GM19099 (cell line): ENCODE measurements around the gene MIDN.

Experiments used
- POLR2A ChIP-seq: IDR thresholded peaks from 3 replicates; pipeline ENCODE4 v1.6.1; 2011; ENCODE audit warnings: low read depth; ENCODE audit not compliant: insufficient read length; ENCODE audit errors: extremely low read depth

MIDN gene

GRCh38 chr19:1257475-1258162, 9.2 kb downstream of the MIDN start:
- peak; percentile 1 for TF ChIP-seq POLR2A

DNA sequence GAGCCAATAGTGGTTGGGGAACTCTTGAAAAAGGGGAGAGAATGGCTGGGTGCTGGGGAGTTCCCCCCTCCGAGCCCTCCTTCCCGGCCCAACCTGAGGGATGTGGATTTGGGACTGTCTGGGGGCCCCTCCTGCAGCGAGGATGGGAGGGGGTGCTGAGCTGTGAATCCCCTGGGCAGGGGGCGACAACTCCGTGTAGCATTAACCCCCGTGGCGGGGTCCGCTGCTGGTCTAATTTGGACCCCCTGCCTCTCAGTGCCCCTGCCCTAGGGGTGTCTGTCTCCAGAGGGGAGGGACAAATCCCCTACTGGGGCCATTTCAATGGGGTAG, 9.7 kb downstream of the MIDN start:
- no peak for TF ChIP-seq POLR2A

GRCh38 chr19:1258707-1259205, 10.4 kb downstream of the MIDN start:
- no peak for TF ChIP-seq POLR2A

DNA sequence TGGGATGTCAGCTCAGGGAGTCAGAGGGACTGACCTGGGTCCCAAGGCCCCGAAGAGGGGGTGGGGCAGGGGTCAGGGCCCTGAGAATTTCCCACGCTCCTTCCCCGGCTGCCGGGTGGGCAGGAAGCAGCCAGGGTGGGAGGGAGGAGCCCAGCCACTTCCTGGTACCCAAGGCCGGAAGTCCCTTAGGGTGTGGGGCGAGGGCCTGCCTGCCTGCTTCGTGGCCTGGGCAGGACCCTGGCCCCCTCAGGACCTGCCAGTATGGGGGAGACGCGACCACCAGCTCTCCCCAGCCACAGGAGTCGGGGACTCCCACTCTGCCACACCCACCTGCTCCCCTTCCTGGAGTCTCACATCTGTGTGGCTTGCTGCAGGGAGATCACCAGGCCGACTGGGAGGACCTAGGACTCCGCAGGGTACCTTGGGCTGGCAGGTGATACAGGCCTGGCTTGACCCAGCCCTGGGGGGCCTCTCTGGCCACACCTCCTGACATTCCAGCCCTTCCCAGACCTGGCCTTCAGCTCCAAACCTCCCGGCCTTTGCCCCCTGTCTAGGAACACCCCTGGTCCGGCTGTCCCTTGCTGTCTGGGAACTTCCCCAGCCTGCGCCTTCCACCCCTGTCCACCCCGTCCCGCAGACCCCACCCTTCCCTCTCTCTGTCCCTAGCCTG, 11.0 kb downstream of the MIDN start:
- peak; percentile 80 for TF ChIP-seq POLR2A

GRCh38 chr19:1259876-1260748, 11.7 kb downstream of the MIDN start:
- no peak for TF ChIP-seq POLR2A

GRCh38 chr19:1260749-1261537, 12.6 kb downstream of the MIDN start:
- TF ChIP-seq POLR2A, result peak; percentile 39

DNA sequence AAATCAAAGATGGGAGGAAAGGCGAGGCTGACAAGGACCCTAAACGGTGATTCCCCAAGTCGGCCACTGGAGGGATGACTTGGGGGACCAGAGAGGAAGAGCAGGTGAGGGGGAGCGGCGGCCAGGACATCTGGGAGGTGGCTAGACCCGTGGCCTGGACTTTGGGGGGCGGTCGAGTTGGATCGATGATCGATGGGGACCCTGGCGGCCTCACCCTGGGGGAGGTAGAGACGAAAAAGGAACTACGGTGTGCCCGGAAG, 13.1 kb downstream of the MIDN start:
- peak; percentile 8 for TF ChIP-seq POLR2A

- TF ChIP-seq POLR2A, result peak; percentile 31
Observed at GRCh38 chr19:1261798-1262622, 13.6 kb downstream of the MIDN start.

- TF ChIP-seq POLR2A, result no peak
Observed at GRCh38 chr19:1262623-1263123, 14.3 kb downstream of the MIDN start.

DNA sequence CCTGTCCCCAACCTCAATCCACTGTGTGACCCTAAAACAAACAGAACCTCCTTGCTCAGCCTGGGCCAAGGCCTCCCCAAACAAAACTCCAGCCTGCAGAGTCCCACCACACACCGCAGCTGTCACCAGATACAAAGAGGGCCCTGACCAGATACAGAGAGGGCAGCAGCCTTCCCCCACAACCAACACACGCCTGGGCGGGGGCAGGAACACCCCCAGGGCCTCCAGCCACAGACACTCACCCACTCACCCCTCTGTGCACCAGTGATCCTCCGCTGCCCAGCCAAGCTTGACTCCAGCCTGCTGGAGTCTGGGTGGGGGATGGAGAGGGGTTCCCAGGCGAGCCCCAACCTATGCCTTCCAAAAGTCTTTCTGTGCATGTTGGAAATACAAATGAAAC, 14.8 kb downstream of the MIDN start:
- TF ChIP-seq POLR2A, result no peak

- no peak for TF ChIP-seq POLR2A
Observed at GRCh38 chr19:1264801-1265614, 16.6 kb downstream of the MIDN start.

DNA sequence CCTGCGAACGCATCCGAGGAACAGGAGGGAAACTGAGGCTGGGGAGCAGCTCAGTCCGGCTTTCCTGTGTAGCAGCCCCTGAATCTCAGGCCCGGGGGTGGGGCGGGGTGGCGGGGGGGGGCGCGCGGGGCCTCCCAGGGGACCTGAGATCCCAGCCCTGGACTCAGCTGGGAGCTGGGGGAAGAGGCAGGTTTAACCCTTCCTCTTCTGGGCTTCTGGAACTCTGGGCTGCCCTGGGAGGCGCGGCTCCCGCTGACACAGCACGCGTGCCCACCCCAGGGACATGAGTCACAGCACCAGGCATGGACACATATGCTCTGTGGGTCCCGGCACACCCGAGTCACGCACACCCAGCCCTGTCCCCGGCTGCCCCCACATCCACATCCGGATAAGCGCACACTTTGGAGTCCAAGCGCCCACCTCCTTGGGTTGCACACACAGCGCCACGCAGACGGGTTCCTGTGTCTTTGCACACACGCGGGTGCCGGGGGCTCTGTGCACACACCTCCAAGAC, 17.3 kb downstream of the MIDN start:
- TF ChIP-seq POLR2A, result no peak
